ENCODE measurements around the gene MYCBP. TPM values are rescaled to one million over a fixed set of nuclear protein-coding genes. Genes with fewer than 3 reads are reported as not detected.

Gene MYCBP
- total RNA-seq, 1 experiment from 2014 or later, result 17.4 TPM

DNA sequence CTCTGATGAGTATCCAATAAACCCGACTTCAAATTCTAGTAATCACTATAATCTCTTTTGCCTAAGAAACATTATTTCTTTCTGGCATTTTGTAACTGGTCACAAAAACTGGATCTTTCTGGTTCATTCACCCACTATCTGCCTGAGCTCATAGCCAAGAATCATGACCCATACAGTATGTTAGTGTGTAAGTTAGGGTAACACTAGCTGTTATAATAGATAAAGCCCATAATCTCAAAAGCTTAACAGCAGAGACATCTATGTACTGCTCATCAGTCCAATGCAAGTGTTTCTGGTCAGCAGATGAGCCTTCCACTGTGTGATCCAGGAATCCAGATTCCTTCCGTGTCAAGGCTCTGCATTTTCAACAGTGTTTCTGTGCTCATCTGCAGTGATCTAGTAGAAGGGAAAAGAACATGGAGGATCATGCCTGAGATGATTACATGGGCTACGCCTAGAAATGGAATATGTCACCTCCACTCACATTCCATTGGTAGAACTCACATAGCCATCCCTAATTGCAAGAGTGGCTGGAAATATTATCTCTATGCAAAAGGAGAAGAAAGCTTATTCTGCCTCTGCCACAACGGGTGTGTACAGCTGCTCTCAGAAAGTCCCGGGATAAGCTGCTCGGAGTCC lies 41.3 kb downstream of the MYCBP start:
- H3K27me3 ChIP-seq (ENCODE audit: control insufficient read depth, insufficient read depth, low read length), result peaks cover 21% of the 10 kb centered on the region
- CTCF ChIA-PET, result interaction anchor here (0.6 to 0.7 kb wide), 2 partner anchors 807 to 1108 kb away, joined by 3 to 4 read pairs; no protein-coding TSS in a partner anchor
- BruUV-seq (replicated peaks), result no TSS peak
- in situ Hi-C loops (cut with HindIII; ENCODE audit: low pct_unique_long_range_greater_than_20kb, low sequenced_read_pairs), result no loop called here
- no peaks in the 10 kb centered on the region; the same call in 1 of the 2 replicates for H3K4me1 ChIP-seq (ENCODE audit: control insufficient read depth, insufficient read depth, low read length)
- H3K9me3 ChIP-seq (ENCODE audit: control insufficient read depth, insufficient read depth, low read depth, low read length), result no peaks in the 10 kb centered on the region
- H3K4me3 ChIP-seq (ENCODE audit: low read depth in 2 of 2, low read length in 2 of 2), result no peak overlapping the region
- H3K27ac ChIP-seq (ENCODE audit: low read length), result no peak overlapping the region
- POLR2A ChIA-PET, result no interaction called here
- no peak for TF ChIP-seq POLR2AphosphoS5 (IDR thresholded peaks at IDR 0.05; ENCODE audit: low read depth, low read length)
- TF ChIP-seq REST (IDR thresholded peaks at IDR 0.05; ENCODE audit: insufficient read depth in 1 of 2, low read depth in 2 of 2, low read length in 1 of 2), result no peak
- no peak for TF ChIP-seq TCF7L2 (IDR thresholded peaks at IDR 0.05; ENCODE audit: low read depth, low read length)
- TF ChIP-seq CTCF (IDR thresholded peaks at IDR 0.05), result no peak
- no peak for TF ChIP-seq SIN3A (IDR thresholded peaks at IDR 0.05; ENCODE audit: borderline replicate concordance, insufficient read depth, low read depth, low read length)
- H3K36me3 ChIP-seq (ENCODE audit: control insufficient read depth, insufficient read depth, low read length), result no peaks in the 10 kb centered on the region
- intact Hi-C loops (cut with micrococcal nuclease; ENCODE audit: unreplicated experiment), result no loop called here
- DNase-seq (ENCODE audit: low read depth, low spot score) (no peak), ATAC-seq (no peak)

GRCh38 chr1:38829368-38829767 lies 43.8 kb downstream of the MYCBP start:
- no peaks in the 10 kb centered on the region; the same call in 1 of the 2 replicates for H3K4me1 ChIP-seq (ENCODE audit: control insufficient read depth, insufficient read depth, low read length)
- CTCF ChIA-PET, result no interaction called here
- H3K9me3 ChIP-seq (ENCODE audit: control insufficient read depth, insufficient read depth, low read depth, low read length), result no peaks in the 10 kb centered on the region
- POLR2A ChIA-PET, result no interaction called here
- in situ Hi-C loops (cut with HindIII; ENCODE audit: low pct_unique_long_range_greater_than_20kb, low sequenced_read_pairs), result no loop called here
- no peak overlapping the region for H3K4me3 ChIP-seq (ENCODE audit: low read depth in 2 of 2, low read length in 2 of 2)
- ATAC-seq, result no peak
- DNase-seq (ENCODE audit: low read depth, low spot score), result no peak
- no peak for TF ChIP-seq TCF7L2 (IDR thresholded peaks at IDR 0.05; ENCODE audit: low read depth, low read length)
- TF ChIP-seq REST (IDR thresholded peaks at IDR 0.05; ENCODE audit: insufficient read depth in 1 of 2, low read depth in 2 of 2, low read length in 1 of 2), result no peak
- TF ChIP-seq CTCF (IDR thresholded peaks at IDR 0.05), result no peak
- no peak for TF ChIP-seq SIN3A (IDR thresholded peaks at IDR 0.05; ENCODE audit: borderline replicate concordance, insufficient read depth, low read depth, low read length)
- TF ChIP-seq POLR2AphosphoS5 (IDR thresholded peaks at IDR 0.05; ENCODE audit: low read depth, low read length), result no peak
- no peaks in the 10 kb centered on the region for H3K36me3 ChIP-seq (ENCODE audit: control insufficient read depth, insufficient read depth, low read length)
- peaks cover 29% of the 10 kb centered on the region for H3K27me3 ChIP-seq (ENCODE audit: control insufficient read depth, insufficient read depth, low read length)
- BruUV-seq (replicated peaks), result no TSS peak
- no peak overlapping the region for H3K27ac ChIP-seq (ENCODE audit: low read length)
- intact Hi-C loops (cut with micrococcal nuclease; ENCODE audit: unreplicated experiment), result no loop called here
